Cardiac muscle cell (in vitro differentiated cells and primary cell): ENCODE results near the gene NAPB. TPM values are rescaled to one million over a fixed set of nuclear protein-coding genes. Genes with fewer than 3 reads are reported as not detected.

ENCODE experiments used
- DNase-seq, 2 donors: peaks; one replicate each; pipeline versions ENCODE4 v3.0.0 to v3.0.0-alpha.2; 2010 to 2017; ENCODE audit warnings: low read depth in 1 of 2, low spot score in 1 of 2
- H3K27ac ChIP-seq: fragments of 200-600 bp; sonication (generic); 2 replicates; pipeline ENCODE4 v1.5.1; 2016
- H3K27me3 ChIP-seq: fragments of 200-600 bp; sonication (generic); 2 replicates; pipeline ENCODE4 v1.6.0; 2016; ENCODE audit warnings: control low read depth
- H3K36me3 ChIP-seq: fragments of 200-600 bp; sonication (generic); 2 replicates; pipeline ENCODE4 v1.5.1; 2016; ENCODE audit warnings: control low read depth
- H3K4me1 ChIP-seq: fragments of 200-600 bp; sonication (generic); 2 replicates; pipeline ENCODE4 v1.8.1; 2017; ENCODE audit warnings: low read depth, mild to moderate bottlenecking, mixed run types
- H3K4me3 ChIP-seq: fragments of 200-600 bp; sonication (generic); 2 replicates; pipeline ENCODE4 v1.5.1; 2016; ENCODE audit warnings: mild to moderate bottlenecking
- H3K9me3 ChIP-seq: fragments of 200-600 bp; sonication (generic); 2 replicates; pipeline ENCODE4 v1.5.1; 2017; ENCODE audit warnings: low read depth, mild to moderate bottlenecking, control low read depth
- polyA plus RNA-seq: library from polyadenylated mRNA; unstranded; fragments of >200 nt; fragmentation: Nextera tagmentation; extraction: Ambion mirVana; gene quantifications from 2 replicates; pipeline ENCODE4 v1.2.1, GENCODE V29; 2016
- total RNA-seq: library from RNA; depleted of rRNA; stranded (reverse); fragments of >200 nt; gene quantifications from 2 replicates; pipeline ENCODE4 v1.2.3, GENCODE V29; 2016
- TF ChIP-seq, protein P1 (sequence below): IDR thresholded peaks from 2 replicates; pipeline ENCODE4 v1.5.1; 2012; ENCODE audit warnings: low read depth, mild to moderate bottlenecking, low read length

The NAPB gene
- total and polyA plus RNA-seq, 2 experiments from 2014 or later = 12.9 to 16.6 TPM

DNA sequence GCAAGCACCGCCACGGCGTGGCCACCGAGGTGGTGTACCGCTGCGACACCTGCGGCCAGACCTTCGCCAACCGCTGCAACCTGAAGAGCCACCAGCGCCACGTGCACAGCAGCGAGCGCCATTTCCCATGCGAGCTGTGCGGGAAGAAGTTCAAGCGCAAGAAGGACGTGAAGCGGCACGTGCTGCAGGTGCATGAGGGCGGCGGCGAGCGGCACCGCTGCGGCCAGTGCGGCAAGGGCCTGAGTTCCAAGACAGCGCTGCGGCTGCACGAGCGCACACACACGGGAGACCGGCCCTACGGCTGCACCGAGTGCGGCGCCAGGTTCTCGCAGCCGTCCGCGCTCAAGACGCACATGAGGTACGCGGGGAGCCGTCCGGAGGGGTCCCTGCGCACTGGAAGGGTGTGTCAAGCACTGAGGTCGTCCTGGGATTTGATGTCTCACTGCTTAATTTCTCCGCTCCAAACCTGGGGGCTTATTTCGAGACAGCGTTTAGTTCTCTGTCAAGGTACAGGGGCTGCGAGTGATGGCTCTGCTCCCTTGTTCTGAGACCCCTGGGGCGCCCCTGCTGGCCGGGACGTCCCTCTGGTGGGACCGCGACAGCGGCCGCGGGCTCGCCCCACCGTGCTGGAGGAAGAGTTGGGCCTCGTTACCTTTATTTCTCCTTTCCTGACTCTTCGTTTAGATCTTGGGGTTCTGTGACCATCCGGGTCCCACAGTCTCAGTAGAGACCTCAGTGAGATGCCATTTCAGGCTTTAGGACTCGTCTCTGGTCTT is 55.7 kb downstream of the NAPB start:
- Histone ChIP-seq H3K36me3 (peaks cover 19% of the 10 kb centered on the region), H3K9me3 (no peaks in the 10 kb centered on the region), H3K27me3 (no peaks in the 10 kb centered on the region), H3K27ac (no peak overlapping the region), H3K4me3 (no peak overlapping the region), H3K4me1 (peaks cover 34% of the 10 kb centered on the region)
- no peak for DNase-seq
- TF ChIP-seq, protein P1, sequence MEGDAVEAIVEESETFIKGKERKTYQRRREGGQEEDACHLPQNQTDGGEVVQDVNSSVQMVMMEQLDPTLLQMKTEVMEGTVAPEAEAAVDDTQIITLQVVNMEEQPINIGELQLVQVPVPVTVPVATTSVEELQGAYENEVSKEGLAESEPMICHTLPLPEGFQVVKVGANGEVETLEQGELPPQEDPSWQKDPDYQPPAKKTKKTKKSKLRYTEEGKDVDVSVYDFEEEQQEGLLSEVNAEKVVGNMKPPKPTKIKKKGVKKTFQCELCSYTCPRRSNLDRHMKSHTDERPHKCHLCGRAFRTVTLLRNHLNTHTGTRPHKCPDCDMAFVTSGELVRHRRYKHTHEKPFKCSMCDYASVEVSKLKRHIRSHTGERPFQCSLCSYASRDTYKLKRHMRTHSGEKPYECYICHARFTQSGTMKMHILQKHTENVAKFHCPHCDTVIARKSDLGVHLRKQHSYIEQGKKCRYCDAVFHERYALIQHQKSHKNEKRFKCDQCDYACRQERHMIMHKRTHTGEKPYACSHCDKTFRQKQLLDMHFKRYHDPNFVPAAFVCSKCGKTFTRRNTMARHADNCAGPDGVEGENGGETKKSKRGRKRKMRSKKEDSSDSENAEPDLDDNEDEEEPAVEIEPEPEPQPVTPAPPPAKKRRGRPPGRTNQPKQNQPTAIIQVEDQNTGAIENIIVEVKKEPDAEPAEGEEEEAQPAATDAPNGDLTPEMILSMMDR = no peak

- TF ChIP-seq, protein P1 = no peak
- peaks cover 41% of the 10 kb centered on the region for H3K4me1 ChIP-seq
- H3K9me3 ChIP-seq = no peaks in the 10 kb centered on the region
- H3K4me3 ChIP-seq = peak overlapping the region; percentile 59
- no peak for DNase-seq
- peak overlapping the region; percentile 93 for H3K27ac ChIP-seq
- peaks cover 5% of the 10 kb centered on the region for H3K36me3 ChIP-seq
- no peaks in the 10 kb centered on the region for H3K27me3 ChIP-seq
Measured at GRCh38 chr20:23363257-23363649, 58.0 kb downstream of the NAPB start.

GRCh38 chr20:23362392-23363256 is 58.7 kb downstream of the NAPB start:
- TF ChIP-seq, protein P1 = no peak
- H3K9me3 ChIP-seq = no peaks in the 10 kb centered on the region
- H3K27me3 ChIP-seq = no peaks in the 10 kb centered on the region
- H3K27ac ChIP-seq = peak overlapping the region; percentile 93
- peak; percentile 34 to 76 for DNase-seq
- peaks cover 40% of the 10 kb centered on the region for H3K4me1 ChIP-seq
- H3K4me3 ChIP-seq = peak overlapping the region; percentile 59
- peaks cover 5% of the 10 kb centered on the region for H3K36me3 ChIP-seq

GRCh38 chr20:23361476-23362391 is 59.6 kb downstream of the NAPB start, which contains the start of gene GZF1:
Gene GZF1, plus strand, starts transcription at chr20:23362182. Its CDS starts 2,202 bp downstream, at chr20:23364384.
- Histone ChIP-seq H3K4me3 (peak within 1 kb of the TSS; percentile 59), H3K36me3 (peaks cover 5% of the 10 kb centered on the region), H3K9me3 (no peaks in the 10 kb centered on the region), H3K27me3 (no peaks in the 10 kb centered on the region), H3K4me1 (peaks cover 36% of the 10 kb centered on the region), H3K27ac (peak within 1 kb of the TSS; percentile 97)
- DNase-seq = peak; percentile 99
- TF ChIP-seq, protein P1 = peak; percentile 3

DNA sequence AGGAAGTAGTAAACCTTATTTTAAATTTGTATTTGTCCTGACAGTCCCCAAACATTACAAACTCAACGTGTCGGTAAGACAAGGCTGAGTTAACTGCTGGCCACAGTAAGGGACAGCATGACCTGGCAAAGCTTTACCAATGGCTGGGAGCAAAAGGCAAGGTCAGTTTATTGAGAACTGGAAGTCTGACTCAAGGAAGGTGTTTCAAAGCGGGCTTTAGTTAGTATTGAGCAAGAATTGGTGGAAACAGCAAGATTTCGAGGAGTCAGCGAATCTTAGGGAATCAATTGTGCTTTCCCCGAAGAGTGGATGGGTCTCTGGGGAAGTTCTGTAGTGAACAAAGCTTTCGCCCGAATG is 60.2 kb downstream of the NAPB start:
- Histone ChIP-seq H3K9me3 (no peaks in the 10 kb centered on the region), H3K4me3 (peak overlapping the region; percentile 56), H3K4me1 (peaks cover 31% of the 10 kb centered on the region), H3K27me3 (no peaks in the 10 kb centered on the region), H3K27ac (peak overlapping the region; percentile 97), H3K36me3 (peaks cover 5% of the 10 kb centered on the region)
- peak in 1 of 2 donors; percentile 42 for DNase-seq
- TF ChIP-seq, protein P1 = no peak
